ENCODE data around the gene ZNF488. TPM values are rescaled to one million over a fixed set of nuclear protein-coding genes. Genes with fewer than 3 reads are reported as not detected.

The ZNF488 gene
- total RNA-seq, 4 donors from 2014 or later = 0.11 TPM; not detected in 3

DNA sequence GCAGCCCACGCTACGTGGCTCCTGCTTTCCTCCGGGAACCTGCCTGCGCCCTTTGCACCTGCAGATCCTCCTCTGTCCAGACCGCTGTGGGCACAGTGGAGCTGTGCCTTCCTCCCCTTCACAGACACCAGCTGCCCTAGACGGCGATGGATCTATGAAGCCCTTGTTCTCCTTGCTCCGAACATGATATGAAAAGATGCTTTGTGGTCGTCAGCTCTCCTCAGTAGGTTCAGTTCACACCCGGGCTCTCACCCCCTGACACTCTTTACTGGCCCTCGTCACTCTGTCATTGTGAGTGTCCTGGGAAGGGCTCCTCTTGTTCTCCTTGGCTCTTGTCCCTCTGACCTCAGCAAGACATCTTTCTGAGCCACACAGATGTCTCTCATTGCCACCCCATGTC is 4.2 kb downstream of the ZNF488 start:
- Histone ChIP-seq H3K36me3 (no peaks in the 10 kb centered on the region), H3K27me3 (peaks cover 0 to 23% (median 0%) of the 10 kb centered on the region in 4 donors), H3K27ac (replicated peaks in 1 of 4) (no peak overlapping the region), H3K9me3 (no peaks in the 10 kb centered on the region), H3K4me3 (no peak overlapping the region), H3K4me1 (peaks cover 0 to 19% (median 16%) of the 10 kb centered on the region in 4 donors)
- intact Hi-C loops (cut with DNase I) = no loop called here
- DNase-seq (ENCODE audit: extremely low spot score) = no peak
- no peak for TF ChIP-seq EP300 (IDR thresholded peaks at IDR 0.05)
- no peak for TF ChIP-seq POLR2AphosphoS5 (IDR thresholded peaks at IDR 0.05)
- 86% methylated on average over 7 of the region's 11 CpGs for WGBS

DNA sequence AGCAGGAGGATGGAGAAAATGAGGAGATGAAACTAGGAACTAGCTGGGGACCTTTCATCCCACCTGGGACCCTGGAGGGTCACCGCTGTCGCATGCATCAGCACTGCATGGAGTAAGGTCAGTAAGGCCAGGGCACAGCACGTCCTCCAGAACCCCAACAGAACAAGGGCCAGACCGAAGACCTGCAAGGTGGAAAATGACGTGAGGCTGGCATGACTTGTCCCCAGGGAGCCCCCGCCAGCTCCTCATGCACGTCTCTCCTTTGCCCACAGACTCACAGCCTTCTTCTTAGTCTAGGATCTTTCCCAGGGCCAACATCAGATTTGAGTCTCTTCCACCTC is 4.7 kb downstream of the ZNF488 start:
- 91% methylated on average over 7 of the region's 7 CpGs for WGBS
- H3K4me1 ChIP-seq = peaks cover 0 to 21% (median 18%) of the 10 kb centered on the region in 4 donors
- H3K27ac ChIP-seq (replicated peaks in 1 of 4) = no peak overlapping the region
- DNase-seq (ENCODE audit: extremely low spot score) = no peak
- intact Hi-C loops (cut with DNase I) = no loop called here
- H3K9me3 ChIP-seq = no peaks in the 10 kb centered on the region
- TF ChIP-seq POLR2A (IDR thresholded peaks at IDR 0.05; ENCODE audit: low read depth) (no peak), EP300 (IDR thresholded peaks at IDR 0.05) (no peak), POLR2AphosphoS5 (IDR thresholded peaks at IDR 0.05) (no peak)
- TF ChIP-seq, protein P1, sequence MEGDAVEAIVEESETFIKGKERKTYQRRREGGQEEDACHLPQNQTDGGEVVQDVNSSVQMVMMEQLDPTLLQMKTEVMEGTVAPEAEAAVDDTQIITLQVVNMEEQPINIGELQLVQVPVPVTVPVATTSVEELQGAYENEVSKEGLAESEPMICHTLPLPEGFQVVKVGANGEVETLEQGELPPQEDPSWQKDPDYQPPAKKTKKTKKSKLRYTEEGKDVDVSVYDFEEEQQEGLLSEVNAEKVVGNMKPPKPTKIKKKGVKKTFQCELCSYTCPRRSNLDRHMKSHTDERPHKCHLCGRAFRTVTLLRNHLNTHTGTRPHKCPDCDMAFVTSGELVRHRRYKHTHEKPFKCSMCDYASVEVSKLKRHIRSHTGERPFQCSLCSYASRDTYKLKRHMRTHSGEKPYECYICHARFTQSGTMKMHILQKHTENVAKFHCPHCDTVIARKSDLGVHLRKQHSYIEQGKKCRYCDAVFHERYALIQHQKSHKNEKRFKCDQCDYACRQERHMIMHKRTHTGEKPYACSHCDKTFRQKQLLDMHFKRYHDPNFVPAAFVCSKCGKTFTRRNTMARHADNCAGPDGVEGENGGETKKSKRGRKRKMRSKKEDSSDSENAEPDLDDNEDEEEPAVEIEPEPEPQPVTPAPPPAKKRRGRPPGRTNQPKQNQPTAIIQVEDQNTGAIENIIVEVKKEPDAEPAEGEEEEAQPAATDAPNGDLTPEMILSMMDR (IDR thresholded peaks at IDR 0.05) = no peak
- no peaks in the 10 kb centered on the region for H3K36me3 ChIP-seq
- H3K27me3 ChIP-seq = peaks cover 0 to 23% (median 0%) of the 10 kb centered on the region in 4 donors
- H3K4me3 ChIP-seq = no peak overlapping the region

DNA sequence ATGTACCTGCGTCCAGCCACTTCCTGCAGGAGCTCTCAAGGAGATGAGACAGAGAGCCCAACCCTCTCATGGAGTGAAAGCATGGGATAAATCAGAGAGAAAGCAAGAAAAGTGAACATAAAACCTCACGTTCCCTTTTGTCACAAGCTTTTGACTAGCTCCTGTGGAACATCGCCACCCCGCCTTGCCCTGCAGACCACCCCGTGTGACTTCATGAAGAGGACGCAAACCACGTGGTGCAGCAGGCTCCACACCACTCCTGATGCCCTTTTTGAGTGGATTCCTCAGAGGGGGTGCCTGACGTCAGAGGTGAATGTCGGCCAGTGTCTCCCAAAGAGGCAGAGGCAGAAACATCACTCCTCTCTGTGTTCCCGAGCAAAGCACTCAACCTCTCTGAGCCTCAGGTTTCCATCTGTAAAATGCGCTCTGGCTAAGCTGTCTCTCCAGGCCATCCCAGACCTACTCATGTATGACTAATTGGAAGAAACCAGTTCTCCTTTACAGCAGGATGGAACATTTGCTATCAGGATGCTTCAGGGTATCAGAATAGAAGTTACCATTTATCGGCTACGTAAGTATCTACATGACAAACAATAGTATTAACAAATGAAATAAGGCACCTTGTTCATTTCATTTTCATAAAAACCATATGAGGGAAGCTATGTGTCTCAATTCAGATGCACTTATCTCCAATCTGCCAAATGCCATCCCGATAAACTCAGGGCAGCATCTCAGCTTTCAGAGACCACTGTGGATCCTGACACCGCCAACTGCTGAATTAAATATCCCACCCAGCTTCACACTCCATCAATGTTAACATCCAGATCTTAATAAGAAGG is 5.3 kb downstream of the ZNF488 start:
- no peak overlapping the region for H3K27ac ChIP-seq (replicated peaks in 1 of 4)
- no peaks in the 10 kb centered on the region for H3K36me3 ChIP-seq
- DNase-seq (ENCODE audit: extremely low spot score) = no peak
- peaks cover 0 to 23% (median 0%) of the 10 kb centered on the region in 4 donors for H3K27me3 ChIP-seq
- TF ChIP-seq POLR2AphosphoS5 (IDR thresholded peaks at IDR 0.05) (no peak), EP300 (IDR thresholded peaks at IDR 0.05) (no peak), POLR2A (IDR thresholded peaks at IDR 0.05; ENCODE audit: low read depth) (no peak)
- TF ChIP-seq, protein P1 (IDR thresholded peaks at IDR 0.05) = no peak
- peaks cover 0 to 19% (median 17%) of the 10 kb centered on the region in 4 donors for H3K4me1 ChIP-seq
- WGBS = 84% methylated on average over 15 of the region's 15 CpGs
- H3K4me3 ChIP-seq = no peak overlapping the region
- intact Hi-C loops (cut with DNase I) = no loop called here
- H3K9me3 ChIP-seq = no peaks in the 10 kb centered on the region

DNA sequence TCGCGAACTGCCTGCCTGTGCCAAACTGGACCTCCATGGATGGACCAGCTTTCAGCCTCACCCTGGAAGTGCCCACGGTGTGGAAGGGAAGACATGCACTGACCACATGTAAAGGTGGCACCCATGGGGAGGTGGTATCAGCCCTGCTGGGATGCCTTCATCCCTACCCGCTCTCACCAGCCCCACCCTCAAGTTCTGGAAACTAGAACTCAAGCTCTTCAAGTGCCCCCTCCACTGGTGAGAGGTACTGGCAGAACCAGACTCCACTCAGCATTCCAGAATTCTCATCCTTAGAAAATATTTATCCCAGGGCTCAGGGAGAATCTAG is 5.9 kb downstream of the ZNF488 start:
- H3K9me3 ChIP-seq = no peaks in the 10 kb centered on the region
- H3K27me3 ChIP-seq = peaks cover 0 to 23% (median 0%) of the 10 kb centered on the region in 4 donors
- no peak for DNase-seq (ENCODE audit: extremely low spot score)
- H3K4me1 ChIP-seq = peaks cover 0 to 15% (median 13%) of the 10 kb centered on the region in 4 donors
- H3K4me3 ChIP-seq = no peak overlapping the region
- no peaks in the 10 kb centered on the region for H3K36me3 ChIP-seq
- TF ChIP-seq, protein P1 (IDR thresholded peaks at IDR 0.05) = no peak
- TF ChIP-seq POLR2AphosphoS5 (IDR thresholded peaks at IDR 0.05) = no peak
- TF ChIP-seq POLR2A (IDR thresholded peaks at IDR 0.05; ENCODE audit: low read depth) = no peak
- TF ChIP-seq EP300 (IDR thresholded peaks at IDR 0.05) = no peak
- 100% methylated on average over 3 of the region's 4 CpGs for WGBS
- H3K27ac ChIP-seq (replicated peaks in 1 of 4) = no peak overlapping the region
- intact Hi-C loops (cut with DNase I) = no loop called here

DNA sequence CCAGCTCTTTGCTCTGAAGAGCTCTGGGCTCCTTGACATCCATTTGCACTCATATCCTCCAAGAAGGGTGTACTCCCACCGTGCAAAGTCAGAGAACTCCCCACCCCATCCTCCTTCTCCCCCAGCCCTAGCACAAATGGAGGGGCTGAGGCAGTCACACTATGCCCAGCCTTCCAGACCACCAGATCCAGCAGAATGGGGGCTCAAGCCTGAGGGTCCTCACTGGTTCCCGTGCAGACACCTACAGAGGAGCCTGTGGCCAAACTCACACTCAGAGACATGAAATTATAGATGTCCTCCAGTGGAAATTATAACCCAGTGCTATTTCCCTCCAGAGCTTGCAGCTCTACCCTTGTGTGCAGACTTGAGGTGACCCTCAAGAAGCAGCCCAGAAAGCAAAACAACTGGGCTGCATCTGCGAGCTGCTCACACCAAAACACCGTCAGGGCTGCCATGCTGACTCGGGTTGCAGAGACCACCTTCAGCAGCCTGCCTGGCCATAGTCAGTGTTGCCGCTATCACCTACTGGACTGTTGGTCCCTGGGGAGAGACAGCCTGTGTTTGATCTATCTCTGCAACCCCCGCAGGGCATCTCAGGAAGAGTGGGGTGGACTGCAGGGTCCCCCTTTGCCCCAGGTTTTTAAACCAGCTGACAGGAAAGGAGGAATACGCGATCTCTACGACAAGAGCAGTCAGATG is 7.4 kb downstream of the ZNF488 start:
- Histone ChIP-seq H3K9me3 (no peaks in the 10 kb centered on the region), H3K4me1 (peaks cover 0 to 15% (median 13%) of the 10 kb centered on the region in 4 donors), H3K4me3 (no peak overlapping the region), H3K27me3 (peaks cover 0 to 23% (median 0%) of the 10 kb centered on the region in 4 donors), H3K36me3 (no peaks in the 10 kb centered on the region), H3K27ac (replicated peaks in 1 of 4) (no peak overlapping the region)
- DNase-seq (ENCODE audit: extremely low spot score) = no peak
- TF ChIP-seq POLR2A (IDR thresholded peaks at IDR 0.05; ENCODE audit: low read depth) = no peak
- no peak for TF ChIP-seq EP300 (IDR thresholded peaks at IDR 0.05)
- no peak for TF ChIP-seq POLR2AphosphoS5 (IDR thresholded peaks at IDR 0.05)
- TF ChIP-seq, protein P1 (IDR thresholded peaks at IDR 0.05) = no peak
- WGBS = 85% methylated on average over 10 of the region's 10 CpGs
- intact Hi-C loops (cut with DNase I) = no loop called here

Data from esophagus muscularis mucosa (tissue), 4 donors.